HepG2 (cell line): ENCODE results near the gene SYNGAP1. TPM values are rescaled to one million over a fixed set of nuclear protein-coding genes. Genes with fewer than 3 reads are reported as not detected.
"Not testable (repeated sequence)": the region's sequence is repeated elsewhere in the genome, so short reads cannot be mapped to it uniquely, and the experiment has no call there.

ENCODE experiments used
- ATAC-seq: fragments of 200-7000 bp; cut with Tn5 transposase; 3 replicates; pipeline ENCODE4 v1.9.1; 2020; ENCODE audit warnings: mild to moderate bottlenecking, moderate library complexity
- BruUV-seq: library from RNA; stranded (reverse); fragments of 400-500 nt; replicated peaks from 2 replicates; lab custom pipeline; 2021; lab: Mats Ljungman, UMichigan
- CTCF ChIA-PET: fragments of 300-600 bp; formaldehyde crosslinking; extraction: SDS; loops from one replicate; lab custom pipeline; 2021; ENCODE audit warnings: low total read pairs, inconsistent platforms, low intra/inter-chr PET ratio; lab: Yijun Ruan, JAX
- POLR2A ChIA-PET: fragments of 350-600 bp; sonication (Branson Sonifier 250); formaldehyde crosslinking; loops from one replicate; lab custom pipeline; 2020; ENCODE audit warnings: antibody characterized with exemption, inconsistent platforms; lab: Yijun Ruan, JAX
- DNase-seq: peaks from one replicate; pipeline ENCODE4 v3.0.0-alpha.2; 2015; ENCODE audit warnings: low spot score
- FAIRE-seq: peaks from 3 replicates; lab custom pipeline; 2011; peaks lifted over from hg19 to GRCh38; lab: Jason Lieb, UNC
- H2AFZ ChIP-seq: one replicate; pipeline ENCODE4 v1.6.1; 2011; ENCODE audit warnings: low read length, inconsistent platforms
- H3K27ac ChIP-seq: fragments of 300-600 bp; 3 replicates; pipeline ENCODE4 v1.8.0; 2011; ENCODE audit warnings: mixed run types, mild to moderate bottlenecking, mixed read lengths, low read length, inconsistent platforms; ENCODE audit not compliant: insufficient read depth; ENCODE audit errors: extremely low read length
- H3K27me3 ChIP-seq, 2 experiments: fragments of 200-600 bp in 1 of 2; 2 replicates in 1 of 2; 3 replicates in 1 of 2; pipeline versions ENCODE4 v1.6.0 to v1.8.0; 2011; ENCODE audit warnings: low read length in 2 of 2, mild to moderate bottlenecking in 2 of 2, moderate library complexity in 2 of 2, inconsistent platforms in 1 of 2; ENCODE audit not compliant: insufficient read depth in 2 of 2, control insufficient read depth in 1 of 2
- H3K36me3 ChIP-seq, 2 experiments: fragments of 200-600 bp in 1 of 2; replicated peaks in 1 of 2; 2 replicates in 1 of 2; 3 replicates in 1 of 2; pipeline versions ENCODE4 v1.5.1 to v1.8.0; 2011; ENCODE audit warnings: low read length in 2 of 2, inconsistent platforms in 1 of 2; ENCODE audit not compliant: insufficient read depth in 2 of 2, control insufficient read depth in 1 of 2
- H3K4me1 ChIP-seq: 2 replicates; pipeline ENCODE4 v1.5.1; 2012; ENCODE audit warnings: low read length, inconsistent platforms; ENCODE audit not compliant: insufficient read depth
- H3K4me2 ChIP-seq: 2 replicates; pipeline ENCODE4 v1.6.0; 2011; ENCODE audit warnings: low read depth, low read length, inconsistent platforms
- H3K4me3 ChIP-seq, 3 experiments: fragments of 200-600 bp in 1 of 3; sonication (generic), shearing (Covaris generic) in 1 of 3; replicated peaks in 1 of 3; 2 replicates each; pipeline ENCODE4 v1.5.1; 2011 to 2016; ENCODE audit warnings: low read length in 3 of 3, inconsistent platforms in 2 of 3, low read depth in 2 of 3, mild to moderate bottlenecking in 2 of 3, control low read depth in 1 of 3, mixed read lengths in 1 of 3; ENCODE audit not compliant: insufficient read depth in 1 of 3
- H3K79me2 ChIP-seq: one replicate; pipeline ENCODE4 v1.6.1; 2011; ENCODE audit warnings: low read length, inconsistent platforms; ENCODE audit not compliant: insufficient read depth
- H3K9ac ChIP-seq: 2 replicates; pipeline ENCODE4 v1.6.0; 2011; ENCODE audit warnings: mild to moderate bottlenecking, low read depth, low read length, inconsistent platforms; ENCODE audit not compliant: insufficient read depth
- H3K9me3 ChIP-seq: 2 replicates; pipeline ENCODE4 v1.5.1; 2012; ENCODE audit warnings: mild to moderate bottlenecking, low read length
- H4K20me1 ChIP-seq: 2 replicates; pipeline ENCODE4 v1.6.0; 2011; ENCODE audit warnings: inconsistent platforms, mild to moderate bottlenecking, low read length, moderate library complexity; ENCODE audit not compliant: insufficient read depth
- ZNF235 ChIP-seq: sonication (generic); formaldehyde crosslinking; IDR thresholded peaks from 2 replicates; pipeline ENCODE4 v1.8.1; 2023; ENCODE audit warnings: mild to moderate bottlenecking, missing genetic modification reagents, borderline replicate concordance
- ZNF567 ChIP-seq: sonication (generic); formaldehyde crosslinking; IDR thresholded peaks from 2 replicates; pipeline ENCODE4 v1.8.1; 2023; ENCODE audit warnings: mild to moderate bottlenecking, missing genetic modification reagents, borderline replicate concordance
- ZNF841 ChIP-seq: sonication (generic); formaldehyde crosslinking; IDR thresholded peaks from 2 replicates; pipeline ENCODE4 v1.8.1; 2023; ENCODE audit warnings: missing genetic modification reagents, borderline replicate concordance
- whole genome bisulfite sequencing: methylation state at CpG from one replicate; pipeline ENCODE4 v1.1.6; 2017; ENCODE audit warnings: low lambda C conversion rate; 5-methylcytosine and 5-hydroxymethylcytosine counted together
- in situ Hi-C: cut with HindIII; loops from 2 replicates; pipeline ENCODE4 v1.10.0; 2017; ENCODE audit warnings: low pct_unique_long_range_greater_than_20kb; ENCODE audit not compliant: extremely low pct_ligation_motif_present
- intact Hi-C: fragments of 100-400 bp; cut with micrococcal nuclease; formaldehyde crosslinking; loops from one replicate; pipeline ENCODE4 v1.10.0; 2022; ENCODE audit not compliant: unreplicated experiment
- polyA plus RNA-seq, 8 experiments: library from polyadenylated mRNA; depleted of rRNA in 3 of 8; stranded (reverse) in 7 of 8; unstranded in 1 of 8; fragments of >200 nt; fragmentation: Illumina TruSeq in 4 of 8; extraction: Trizol in 4 of 8; gene quantifications; 2 replicates each; pipeline versions ENCODE4 v1.2.1 to v1.2.3, GENCODE V29; 2011 to 2016; ENCODE audit warnings: low read depth in 4 of 8, missing spikeins in 1 of 8, mixed read lengths in 1 of 8; ENCODE audit not compliant: insufficient read depth in 1 of 8
- total RNA-seq, 5 experiments: library from RNA; depleted of rRNA; stranded (reverse); fragments of >200 nt; fragmentation: Illumina TruSeq; extraction: Trizol; gene quantifications; 2 replicates each; pipeline ENCODE4 v1.2.3, GENCODE V29; 2016; ENCODE audit warnings: low read depth in 1 of 5

Gene SYNGAP1
- total and polyA plus RNA-seq, 2 of the 13 experiments (the other 11 are each of a cell fraction or from before 2014, with no cell fraction given) = 0.75 to 1.1 TPM

DNA sequence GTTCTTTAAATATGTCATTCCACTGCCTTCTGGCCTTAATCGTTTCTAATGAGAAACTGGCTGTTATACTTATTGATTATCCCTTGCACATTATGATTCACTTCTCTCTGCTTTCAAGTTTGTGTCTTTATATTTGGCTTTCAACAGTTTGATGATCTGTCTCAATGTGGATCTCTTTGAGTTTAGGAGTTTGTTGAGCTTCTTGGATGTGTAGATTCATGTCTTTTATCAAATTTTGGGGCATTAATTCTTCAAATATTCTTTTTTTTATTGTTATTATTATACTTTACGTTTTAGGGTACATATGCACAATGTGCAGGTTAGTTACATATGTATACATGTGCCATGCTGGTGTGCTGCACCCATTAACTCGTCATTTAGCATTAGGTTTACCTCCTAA, 63.8 kb downstream of the SYNGAP1 start:
- TF ChIP-seq ZNF841 (CRISPR knock-in tag) = no peak
- TF ChIP-seq ZNF235 (CRISPR knock-in tag) = no peak
- TF ChIP-seq ZNF567 (CRISPR knock-in tag) = no peak
- Histone ChIP-seq H4K20me1 (no peaks in the 10 kb centered on the region), H3K79me2 (no peaks in the 10 kb centered on the region), H3K4me1 (no peaks in the 10 kb centered on the region), H3K4me2 (no peak overlapping the region), H3K27me3 (no peaks in the 10 kb centered on the region; a peak in 1 of 5 replicates), H3K4me3 (no peak overlapping the region), H3K9ac (no peak overlapping the region), H3K27ac (no peak overlapping the region), H2AFZ (no peak overlapping the region), H3K9me3 (no peaks in the 10 kb centered on the region), H3K36me3 (no peaks in the 10 kb centered on the region)
- no TSS peak for BruUV-seq
- FAIRE-seq (no peak), ATAC-seq (no peak), DNase-seq (no peak)
- under 1% methylated on average over 3 of the region's 3 CpGs for WGBS
- intact Hi-C loops = no loop called here
- ChIA-PET POLR2A (no interaction called here), CTCF (no interaction called here)
- in situ Hi-C loops = no loop called here

DNA sequence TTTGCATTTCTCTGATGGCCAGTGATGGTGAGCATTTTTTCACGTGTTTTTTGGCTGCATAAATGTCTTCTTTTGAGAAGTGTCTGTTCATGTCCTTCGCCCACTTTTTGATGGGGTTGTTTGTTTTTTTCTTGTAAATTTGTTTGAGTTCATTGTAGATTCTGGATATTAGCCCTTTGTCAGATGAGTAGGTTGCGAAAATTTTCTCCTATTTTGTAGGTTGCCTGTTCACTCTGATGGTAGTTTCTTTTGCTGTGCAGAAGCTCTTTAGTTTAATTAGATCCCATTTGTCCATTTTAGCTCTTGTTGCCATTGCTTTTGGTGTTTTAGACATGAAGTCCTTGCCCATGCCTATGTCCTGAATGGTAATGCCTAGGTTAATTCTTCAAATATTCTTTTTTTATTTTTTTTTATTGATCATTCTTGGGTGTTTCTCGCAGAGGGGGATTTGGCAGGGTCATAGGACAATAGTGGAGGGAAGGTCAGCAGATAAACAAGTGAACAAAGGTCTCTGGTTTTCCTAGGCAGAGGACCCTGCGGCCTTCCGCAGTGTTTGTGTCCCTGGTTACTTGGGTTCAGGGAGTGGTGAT, 64.9 kb downstream of the SYNGAP1 start:
- ATAC-seq, H3K27ac ChIP-seq, H3K9me3 ChIP-seq, H3K4me3 ChIP-seq, H3K79me2 ChIP-seq, H3K9ac ChIP-seq, in situ Hi-C loops, POLR2A ChIA-PET, FAIRE-seq, intact Hi-C loops, DNase-seq, H3K4me2 ChIP-seq, BruUV-seq, H3K27me3 ChIP-seq, CTCF ChIA-PET, H4K20me1 ChIP-seq, H3K36me3 ChIP-seq, H2AFZ ChIP-seq, H3K4me1 ChIP-seq: not testable (repeated sequence)
- 18% methylated on average over 5 of the region's 6 CpGs for WGBS

DNA sequence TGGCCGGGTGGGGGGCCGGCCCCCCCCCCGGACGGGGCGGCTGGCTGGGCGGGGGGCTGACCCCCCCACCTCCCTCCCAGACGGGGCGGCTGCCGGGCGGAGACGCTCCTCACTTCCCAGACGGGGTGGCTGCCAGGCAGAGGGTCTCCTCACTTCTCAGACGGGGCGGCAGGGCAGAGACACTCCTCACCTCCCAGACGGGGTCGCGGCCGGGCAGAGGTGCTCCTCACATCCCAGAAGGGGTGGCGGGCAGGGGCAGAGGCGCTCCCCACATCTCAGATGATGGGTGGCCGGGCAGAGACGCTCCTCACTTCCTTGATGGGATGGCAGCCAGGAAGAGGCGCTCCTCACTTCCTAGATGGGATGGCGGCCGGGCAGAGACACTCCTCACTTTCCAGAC, 65.8 kb downstream of the SYNGAP1 start:
- H3K9me3 ChIP-seq, BruUV-seq, DNase-seq: not testable (repeated sequence)

More for the DNA sequence above, 65.8 kb downstream of the SYNGAP1 start:
- H2AFZ ChIP-seq, H3K36me3 ChIP-seq, FAIRE-seq, ATAC-seq, H4K20me1 ChIP-seq, intact Hi-C loops, H3K79me2 ChIP-seq, in situ Hi-C loops, H3K4me1 ChIP-seq, H3K9ac ChIP-seq, CTCF ChIA-PET, H3K27ac ChIP-seq, POLR2A ChIA-PET, H3K4me2 ChIP-seq, H3K27me3 ChIP-seq, H3K4me3 ChIP-seq: not testable (repeated sequence)
- WGBS = 76% methylated on average over 14 of the region's 25 CpGs
